IMR-90 (cell line): Measurements from ENCODE around the gene FAF1.

Experiments used
- BHLHE40 ChIP-seq: fragments of 150-350 bp; IDR thresholded peaks from 2 replicates; pipeline ENCODE4 v1.6.1; 2016; ENCODE audit warnings: mild to moderate bottlenecking, low read depth, low read length
- CEBPB ChIP-seq: IDR thresholded peaks from 2 replicates; pipeline ENCODE4 v1.6.1; 2012; ENCODE audit warnings: low read depth, low read length, improper control_type of control experiment
- FOS ChIP-seq: fragments of 150-350 bp; IDR thresholded peaks from 2 replicates; pipeline ENCODE4 v1.6.1; 2016; ENCODE audit warnings: low read depth, low read length
- MAFK ChIP-seq: IDR thresholded peaks from 2 replicates; pipeline ENCODE4 v1.6.1; 2012; ENCODE audit warnings: low read depth, low read length, improper control_type of control experiment
- POLR2A ChIP-seq: IDR thresholded peaks from 2 replicates; pipeline ENCODE4 v1.6.1; 2012; ENCODE audit warnings: mild to moderate bottlenecking, low read depth, low read length
- RAD21 ChIP-seq: IDR thresholded peaks from 2 replicates; pipeline ENCODE4 v1.6.1; 2012; ENCODE audit warnings: low read length, improper control_type of control experiment
- RFX5 ChIP-seq: IDR thresholded peaks from 2 replicates; pipeline ENCODE4 v1.8.0; 2012; ENCODE audit warnings: low read depth, mild to moderate bottlenecking, low read length, moderate library complexity
- TF ChIP-seq, protein P1 (sequence below): conservative IDR thresholded peaks from 2 replicates; pipeline ENCODE4 v1.5.1; 2012; ENCODE audit warnings: mild to moderate bottlenecking, low read depth, low read length, improper control_type of control experiment
- TF ChIP-seq, protein P2 (sequence below): fragments of 150-350 bp; IDR thresholded peaks from 2 replicates; pipeline ENCODE4 v1.6.1; 2017; ENCODE audit warnings: mild to moderate bottlenecking, antibody characterized with exemption, low read length, low read depth

DNA sequence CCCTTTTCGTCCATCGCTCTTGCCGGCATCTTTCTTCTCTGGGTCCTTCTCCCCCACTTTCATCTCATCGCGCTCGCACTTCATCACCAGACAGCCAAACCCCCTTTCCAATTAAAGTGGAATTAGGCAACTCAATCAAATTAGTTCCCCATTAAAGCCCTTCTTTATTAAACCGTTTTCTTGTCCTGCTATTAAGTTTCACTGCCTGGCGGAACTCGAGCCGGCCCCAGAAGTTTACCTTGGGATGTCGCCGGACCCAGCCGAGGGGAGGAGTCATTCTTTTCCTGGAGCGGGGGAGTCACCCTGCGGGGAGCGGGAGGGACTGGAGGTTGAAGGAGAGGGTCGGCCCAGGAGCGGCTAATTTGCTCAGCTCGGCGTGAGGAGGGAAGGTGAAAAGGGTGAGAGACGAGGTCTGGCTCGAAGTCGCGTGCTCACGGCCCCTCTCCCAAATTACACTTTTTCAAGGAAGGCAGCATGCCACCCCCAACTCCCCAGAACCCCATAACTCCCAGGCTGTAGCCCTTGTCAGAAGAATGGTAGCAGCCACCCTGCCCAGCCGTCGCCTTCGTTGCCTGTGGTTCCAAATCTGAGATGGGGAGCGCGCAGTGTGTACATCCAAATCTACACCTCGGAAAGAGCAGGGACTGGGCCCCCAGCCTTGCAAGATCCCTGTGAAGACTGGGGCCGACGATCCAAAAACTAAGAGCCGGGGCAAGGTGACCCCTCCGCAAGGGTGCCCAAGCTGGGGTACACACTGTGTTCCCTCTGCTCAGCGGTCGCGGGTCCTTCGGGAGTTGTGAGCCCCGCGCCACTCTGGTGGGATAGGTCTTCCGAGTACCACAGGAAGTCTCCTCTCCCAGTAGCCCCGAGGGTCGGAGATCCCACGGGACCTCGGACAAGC, 543.3 kb downstream of the FAF1 start:
- TF ChIP-seq, protein P1, sequence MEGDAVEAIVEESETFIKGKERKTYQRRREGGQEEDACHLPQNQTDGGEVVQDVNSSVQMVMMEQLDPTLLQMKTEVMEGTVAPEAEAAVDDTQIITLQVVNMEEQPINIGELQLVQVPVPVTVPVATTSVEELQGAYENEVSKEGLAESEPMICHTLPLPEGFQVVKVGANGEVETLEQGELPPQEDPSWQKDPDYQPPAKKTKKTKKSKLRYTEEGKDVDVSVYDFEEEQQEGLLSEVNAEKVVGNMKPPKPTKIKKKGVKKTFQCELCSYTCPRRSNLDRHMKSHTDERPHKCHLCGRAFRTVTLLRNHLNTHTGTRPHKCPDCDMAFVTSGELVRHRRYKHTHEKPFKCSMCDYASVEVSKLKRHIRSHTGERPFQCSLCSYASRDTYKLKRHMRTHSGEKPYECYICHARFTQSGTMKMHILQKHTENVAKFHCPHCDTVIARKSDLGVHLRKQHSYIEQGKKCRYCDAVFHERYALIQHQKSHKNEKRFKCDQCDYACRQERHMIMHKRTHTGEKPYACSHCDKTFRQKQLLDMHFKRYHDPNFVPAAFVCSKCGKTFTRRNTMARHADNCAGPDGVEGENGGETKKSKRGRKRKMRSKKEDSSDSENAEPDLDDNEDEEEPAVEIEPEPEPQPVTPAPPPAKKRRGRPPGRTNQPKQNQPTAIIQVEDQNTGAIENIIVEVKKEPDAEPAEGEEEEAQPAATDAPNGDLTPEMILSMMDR = no peak
- TF ChIP-seq POLR2A (no peak), CEBPB (no peak), RFX5 (no peak), MAFK (no peak), BHLHE40 (no peak), FOS (no peak), RAD21 (no peak)
- TF ChIP-seq, protein P2, sequence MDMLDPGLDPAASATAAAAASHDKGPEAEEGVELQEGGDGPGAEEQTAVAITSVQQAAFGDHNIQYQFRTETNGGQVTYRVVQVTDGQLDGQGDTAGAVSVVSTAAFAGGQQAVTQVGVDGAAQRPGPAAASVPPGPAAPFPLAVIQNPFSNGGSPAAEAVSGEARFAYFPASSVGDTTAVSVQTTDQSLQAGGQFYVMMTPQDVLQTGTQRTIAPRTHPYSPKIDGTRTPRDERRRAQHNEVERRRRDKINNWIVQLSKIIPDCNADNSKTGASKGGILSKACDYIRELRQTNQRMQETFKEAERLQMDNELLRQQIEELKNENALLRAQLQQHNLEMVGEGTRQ = no peak
